GM21619 (cell line): ENCODE measurements around the gene MPZL3.
"Not testable (repeated sequence)": the region's sequence is repeated elsewhere in the genome, so short reads cannot be mapped to it uniquely, and the experiment has no call there.

Source experiments
- ATAC-seq: cut with Tn5 transposase; IDR thresholded peaks from one replicate; pipeline ENCODE4 v1.9.1; 2021; ENCODE audit not compliant: unreplicated experiment

The MPZL3 gene

DNA sequence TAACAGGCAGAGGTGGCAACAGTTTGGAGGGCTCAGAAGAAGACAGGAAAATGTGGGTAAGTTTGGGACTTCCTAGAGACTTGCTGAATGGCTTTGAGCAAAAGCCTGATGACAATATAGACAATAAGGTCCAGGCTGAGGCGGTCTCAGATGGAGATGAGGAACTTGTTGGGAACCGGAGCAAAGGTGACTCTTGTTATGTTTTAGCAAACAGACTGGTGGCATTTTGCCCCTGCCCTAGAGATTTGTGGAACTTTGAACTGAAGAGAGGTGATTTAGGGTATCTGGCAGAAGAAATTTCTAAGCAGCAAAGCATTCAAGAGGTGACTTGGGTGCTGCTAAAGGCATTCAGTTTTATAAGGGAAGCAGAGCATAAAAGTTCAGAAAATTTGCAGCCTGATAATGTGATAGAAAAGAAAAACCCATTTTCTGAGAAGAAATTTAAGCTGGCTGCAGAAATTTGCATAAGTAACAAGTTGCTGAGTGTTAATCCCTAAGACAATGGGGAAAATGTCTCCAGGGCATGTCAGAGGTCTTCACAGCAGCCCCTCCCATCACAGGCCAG lies 61.1 kb downstream of the MPZL3 start:
- not testable (repeated sequence) for ATAC-seq

DNA sequence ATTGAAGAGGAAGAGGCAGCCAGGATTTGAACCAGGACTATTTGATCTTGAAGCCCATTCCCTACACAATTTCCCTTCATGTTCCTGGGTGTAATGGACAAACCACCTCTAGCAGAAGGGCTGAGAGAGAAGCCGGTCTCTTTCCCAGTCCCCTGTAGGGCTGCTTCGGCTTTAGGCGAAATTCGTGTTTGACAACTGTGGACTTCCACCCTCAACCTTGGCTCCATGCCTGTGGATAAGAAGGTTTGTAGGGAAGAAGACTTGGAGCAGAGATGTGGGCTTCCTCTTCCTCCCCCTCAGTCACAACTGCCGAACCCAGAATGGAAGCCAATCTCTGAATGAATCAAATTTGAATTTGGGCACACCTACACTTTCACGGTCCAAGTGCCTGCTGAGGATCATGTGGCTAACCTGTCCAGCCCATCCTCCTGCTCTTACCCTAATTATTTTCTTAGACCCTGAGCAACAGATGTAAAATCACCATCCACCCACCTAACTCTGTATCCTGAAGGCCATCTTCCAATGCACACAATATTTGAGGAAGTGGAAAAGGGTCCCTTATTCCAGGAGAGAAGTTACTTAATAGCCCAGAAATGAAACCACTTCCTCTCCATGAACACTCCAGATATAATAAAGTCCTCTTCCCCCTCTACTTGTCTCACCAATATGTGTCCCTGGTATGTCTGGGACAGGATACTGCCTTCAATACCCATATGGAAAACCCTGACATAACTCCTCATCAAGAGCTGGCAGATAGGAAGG lies 65.6 kb downstream of the MPZL3 start:
- no peak for ATAC-seq

DNA sequence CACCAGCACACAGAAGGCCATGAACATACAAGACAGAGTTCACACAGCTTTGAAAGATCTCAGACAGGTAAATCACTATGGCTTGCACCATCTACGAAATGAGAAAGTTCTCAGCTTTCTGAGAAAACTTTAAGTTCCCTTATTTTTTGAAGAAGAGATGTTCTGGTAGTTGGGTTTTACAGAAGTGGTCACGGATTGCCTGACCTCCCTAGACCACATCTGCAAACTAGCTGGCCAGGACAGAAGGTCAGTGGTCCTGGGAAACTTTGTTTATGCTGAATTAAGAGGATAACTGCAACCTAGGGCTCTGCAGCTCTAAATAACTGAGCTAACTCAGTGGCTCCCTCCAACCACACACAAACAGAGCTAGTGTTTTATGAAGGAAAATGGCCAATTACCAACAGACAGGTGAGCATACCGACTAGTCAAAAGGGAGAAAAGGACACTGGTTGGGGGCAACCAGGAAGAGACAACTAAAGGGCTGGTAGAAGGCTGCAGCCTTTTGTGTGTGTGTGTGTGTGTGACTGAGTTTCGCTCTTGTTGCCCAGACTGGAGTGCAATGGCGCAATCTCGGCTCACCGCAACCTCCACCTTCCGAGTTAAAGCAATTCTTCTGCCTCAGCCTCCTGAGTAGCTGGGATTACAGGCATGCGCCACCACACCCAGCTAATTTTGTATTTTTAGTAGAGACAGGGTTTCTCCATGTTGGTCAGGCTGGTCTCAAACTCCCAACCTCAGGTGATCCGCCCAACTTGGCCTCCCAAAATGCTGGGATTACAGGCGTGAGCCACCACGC lies 67.2 kb downstream of the MPZL3 start:
- ATAC-seq: no peak

DNA sequence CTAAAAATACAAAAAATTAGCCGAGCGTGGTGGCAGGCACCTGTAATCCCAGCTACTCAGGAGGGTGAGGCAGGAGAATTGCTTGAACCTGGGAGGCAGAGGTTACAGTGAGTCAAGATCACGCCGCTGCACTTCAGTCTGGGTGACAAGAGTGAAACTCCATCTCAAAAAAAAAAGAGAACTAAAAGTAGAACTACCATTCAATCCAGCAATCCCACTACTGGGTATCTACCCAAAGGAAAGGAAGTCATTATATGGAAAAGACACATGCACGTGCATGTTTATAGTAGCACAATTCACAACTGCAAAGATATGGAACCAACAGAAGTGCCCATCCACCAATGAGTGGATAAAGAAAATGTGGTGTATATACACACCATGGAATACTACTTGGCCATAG lies 68.5 kb downstream of the MPZL3 start:
- not testable (repeated sequence) for ATAC-seq

DNA sequence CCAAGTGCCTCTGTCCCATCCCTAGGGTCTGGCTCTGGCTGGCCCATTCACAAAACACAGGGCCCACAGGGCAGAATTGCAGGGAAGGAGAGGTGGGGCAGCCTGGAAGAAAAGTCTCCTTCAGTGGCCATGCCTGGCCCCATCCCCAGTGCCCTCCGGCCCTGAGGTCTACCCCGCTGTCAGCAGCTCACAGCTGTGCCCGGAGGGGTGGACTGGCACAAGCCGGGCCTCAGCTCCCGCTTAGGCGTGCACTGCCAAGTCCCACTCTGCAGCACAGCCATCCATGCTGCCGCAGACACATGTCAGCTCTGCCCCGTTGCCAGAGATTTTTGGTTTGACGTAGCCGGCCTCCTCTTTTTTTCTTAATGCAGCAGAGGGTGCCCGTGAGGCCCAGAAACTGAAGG lies 71.9 kb downstream of the MPZL3 start:
- ATAC-seq: no peak

DNA sequence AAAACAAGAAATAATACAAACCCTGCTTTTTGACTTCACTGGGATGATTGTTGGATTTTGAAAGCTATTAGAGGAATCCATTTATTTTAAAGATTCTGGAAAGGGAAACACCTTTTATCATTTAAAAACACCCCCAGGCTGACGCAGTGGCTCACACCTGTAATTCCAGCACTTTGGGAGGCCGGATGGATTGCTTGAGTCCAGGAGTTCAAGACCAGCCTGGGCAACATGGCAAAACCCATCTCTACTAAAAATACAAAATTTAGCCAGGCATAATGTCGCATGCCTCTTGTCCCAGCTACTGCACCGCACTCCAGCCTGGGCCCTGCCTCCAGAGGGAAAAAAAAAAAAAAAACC lies 75.4 kb downstream of the MPZL3 start:
- no peak for ATAC-seq
